Limb (tissue), 2 donors: Measurements from ENCODE around the gene NFKBIB.

Experiments
- DNase-seq, 2 donors: peaks; one replicate each; pipeline ENCODE4 v3.0.0-alpha.2; 2016; ENCODE audit errors: extremely low spot score in 2 of 2

NFKBIB gene

GRCh38 chr19:38958301-38958700 lies 58.5 kb downstream of the NFKBIB start:
- no peak for DNase-seq
